Astrocyte of the hippocampus (primary cell): ENCODE measurements around the gene TBP.
"Not testable (repeated sequence)": the region's sequence is repeated elsewhere in the genome, so short reads cannot be mapped to it uniquely, and the experiment has no call there.

ENCODE experiments used
- DNase-seq: peaks from one replicate; pipeline ENCODE4 v3.0.0; 2011; ENCODE audit warnings: low read depth, low spot score

TBP gene

DNA sequence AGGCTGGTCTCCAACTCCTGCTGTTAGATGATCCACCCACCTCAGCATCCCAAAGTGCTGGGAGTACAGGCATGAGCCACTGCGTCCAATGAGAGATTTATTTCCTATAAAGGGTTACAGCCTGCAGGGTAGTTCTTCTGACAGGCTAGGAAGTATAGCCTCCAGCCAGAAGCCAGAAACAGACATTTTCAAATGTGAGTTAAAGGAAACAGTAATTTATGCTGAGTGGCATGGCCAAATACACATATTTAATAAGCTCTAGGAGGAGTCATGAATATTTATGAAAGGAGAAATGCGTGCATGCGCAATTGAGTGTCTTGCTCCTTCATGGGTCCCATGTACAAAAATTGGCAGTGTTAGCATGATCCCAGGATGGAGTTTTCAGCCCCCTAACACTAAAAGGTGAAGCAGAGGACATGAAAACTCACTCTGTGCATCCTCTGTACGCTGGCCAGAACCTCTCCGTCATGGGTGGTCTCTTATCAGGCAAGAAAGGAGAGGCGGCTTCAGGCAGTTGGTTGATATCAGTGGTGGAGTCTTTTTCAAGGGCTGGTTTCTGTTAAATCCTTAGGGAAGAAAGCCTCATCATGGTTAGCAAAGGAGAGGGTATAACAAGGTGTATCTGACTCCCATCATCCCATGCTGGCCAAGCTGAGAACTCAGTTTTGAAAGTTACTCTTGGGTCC is 51.5 kb downstream of the TBP start:
- no peak for DNase-seq

- not testable (repeated sequence) for DNase-seq
Observed at GRCh38 chr6:170609225-170609624, 55.1 kb downstream of the TBP start.

- DNase-seq, result not testable (repeated sequence)
Observed at GRCh38 chr6:170612256-170612804, 58.2 kb downstream of the TBP start.

- DNase-seq, result not testable (repeated sequence)
Observed at GRCh38 chr6:170616020-170616554, 61.9 kb downstream of the TBP start.
